Measurements from ENCODE around the gene MROH2B. TPM values are rescaled to one million over a fixed set of nuclear protein-coding genes. Genes with fewer than 3 reads are reported as not detected.

MROH2B gene
- not detected for total RNA-seq

- Mint-ChIP-seq H3K4me1 (no peaks in the 10 kb centered on the region), H3K36me3 (no peaks in the 10 kb centered on the region)
These were observed at the start of gene MROH2B for GRCh38 chr5:41071242-41071641. Gene MROH2B (minus strand): TSS chr5:41071342. CDS start chr5:41070852, 490 bp downstream.

DNA sequence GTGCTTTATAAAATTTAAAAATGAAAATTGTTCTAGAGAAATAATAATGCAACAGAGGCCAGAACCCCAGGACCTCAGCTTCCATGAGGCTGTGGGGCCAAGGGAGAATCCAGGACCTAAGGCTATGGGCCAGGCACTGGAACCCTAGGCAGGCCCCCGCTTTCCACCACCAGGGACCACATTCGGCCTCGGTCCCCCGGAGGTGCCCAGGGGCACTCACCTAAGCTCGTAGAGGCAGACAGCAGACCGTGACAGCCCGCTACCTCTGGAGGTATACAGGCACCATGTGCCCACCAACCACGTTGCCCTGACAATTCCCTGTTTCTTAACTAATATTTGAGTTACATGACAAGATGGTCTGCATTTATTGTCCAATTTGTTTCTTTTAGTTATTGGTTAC, 49.5 kb upstream of the MROH2B start:
- Mint-ChIP-seq H3K36me3 (no peaks in the 10 kb centered on the region), H3K27me3 (no peaks in the 10 kb centered on the region), H3K27ac (no peak overlapping the region), H3K4me3 (no peak overlapping the region), H3K4me1 (no peaks in the 10 kb centered on the region), H3K9me3 (no peaks in the 10 kb centered on the region)
- DNase-seq: no peak

More at GRCh38 chr5:41071242-41071641, at the start of gene MROH2B:
- Mint-ChIP-seq H3K27me3 (no peaks in the 10 kb centered on the region), H3K27ac (no peak within 1 kb of the TSS), H3K9me3 (peaks cover 1% of the 10 kb centered on the region), H3K4me3 (no peak within 1 kb of the TSS)
- no peak for DNase-seq

- no peak for DNase-seq
- H3K9me3 Mint-ChIP-seq: no peaks in the 10 kb centered on the region
- H3K4me1 Mint-ChIP-seq: no peaks in the 10 kb centered on the region
- no peak overlapping the region for H3K27ac Mint-ChIP-seq
- H3K4me3 Mint-ChIP-seq: no peak overlapping the region
- no peaks in the 10 kb centered on the region for H3K27me3 Mint-ChIP-seq
- H3K36me3 Mint-ChIP-seq: no peaks in the 10 kb centered on the region
These were observed 47.0 kb upstream of the MROH2B start for GRCh38 chr5:41118177-41118576.

DNA sequence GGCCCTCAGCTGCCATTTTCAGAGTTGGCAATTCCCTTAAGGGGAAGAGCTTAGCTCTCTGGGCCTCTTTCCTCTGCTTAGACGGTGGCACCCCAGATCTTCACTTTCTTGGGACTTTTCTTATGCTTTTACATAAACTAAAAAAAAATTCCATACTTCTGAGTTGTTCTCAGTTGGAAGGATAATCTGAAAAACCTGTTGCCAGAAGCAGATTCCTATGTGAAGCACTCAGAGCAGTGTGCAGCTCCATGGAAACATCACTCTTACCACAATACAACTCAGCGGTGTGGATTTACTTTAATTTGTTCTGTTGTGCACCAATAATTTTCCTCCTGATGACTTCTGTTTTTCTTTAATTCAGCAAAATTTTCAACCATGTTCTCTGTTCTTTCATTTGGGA, 44.1 kb upstream of the MROH2B start:
- no peaks in the 10 kb centered on the region for H3K9me3 Mint-ChIP-seq
- no peak overlapping the region for H3K4me3 Mint-ChIP-seq
- H3K36me3 Mint-ChIP-seq: no peaks in the 10 kb centered on the region
- no peaks in the 10 kb centered on the region for H3K27me3 Mint-ChIP-seq
- H3K27ac Mint-ChIP-seq: no peak overlapping the region
- H3K4me1 Mint-ChIP-seq: no peaks in the 10 kb centered on the region
- no peak for DNase-seq

- H3K36me3 Mint-ChIP-seq: no peaks in the 10 kb centered on the region
- no peaks in the 10 kb centered on the region for H3K27me3 Mint-ChIP-seq
- H3K4me3 Mint-ChIP-seq: no peak overlapping the region
- no peaks in the 10 kb centered on the region for H3K9me3 Mint-ChIP-seq
- no peaks in the 10 kb centered on the region for H3K4me1 Mint-ChIP-seq
- no peak overlapping the region for H3K27ac Mint-ChIP-seq
- no peak for DNase-seq
These were observed 41.6 kb upstream of the MROH2B start for GRCh38 chr5:41112486-41113455.

DNA sequence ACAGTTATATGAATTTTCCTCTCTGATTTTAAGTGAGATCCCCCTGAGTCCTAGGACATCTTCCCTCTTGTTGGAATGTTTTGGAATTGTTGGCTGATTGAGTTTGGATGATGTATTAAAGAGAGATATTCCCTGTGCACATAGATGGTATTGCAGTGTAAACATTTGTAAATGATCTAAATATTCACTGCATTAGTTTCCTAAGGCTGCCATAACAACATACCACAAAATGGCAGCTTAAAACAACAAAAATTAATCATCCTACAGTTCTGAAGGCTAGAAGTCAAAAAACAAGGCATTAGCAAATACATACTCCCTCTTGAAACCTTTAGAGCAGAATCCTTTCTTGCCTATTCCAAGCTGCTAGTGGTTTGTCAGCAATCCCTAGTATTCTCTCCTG, 38.0 kb upstream of the MROH2B start:
- Mint-ChIP-seq H3K4me1 (no peaks in the 10 kb centered on the region), H3K27me3 (no peaks in the 10 kb centered on the region), H3K4me3 (no peak overlapping the region), H3K27ac (no peak overlapping the region), H3K9me3 (no peaks in the 10 kb centered on the region), H3K36me3 (no peaks in the 10 kb centered on the region)
- DNase-seq: no peak

- H3K27ac Mint-ChIP-seq: no peak overlapping the region
- no peaks in the 10 kb centered on the region for H3K4me1 Mint-ChIP-seq
- H3K36me3 Mint-ChIP-seq: no peaks in the 10 kb centered on the region
- DNase-seq: no peak
- H3K4me3 Mint-ChIP-seq: no peak overlapping the region
- no peaks in the 10 kb centered on the region for H3K27me3 Mint-ChIP-seq
- H3K9me3 Mint-ChIP-seq: no peaks in the 10 kb centered on the region
These were observed 31.2 kb upstream of the MROH2B start for GRCh38 chr5:41102341-41102740.

DNA sequence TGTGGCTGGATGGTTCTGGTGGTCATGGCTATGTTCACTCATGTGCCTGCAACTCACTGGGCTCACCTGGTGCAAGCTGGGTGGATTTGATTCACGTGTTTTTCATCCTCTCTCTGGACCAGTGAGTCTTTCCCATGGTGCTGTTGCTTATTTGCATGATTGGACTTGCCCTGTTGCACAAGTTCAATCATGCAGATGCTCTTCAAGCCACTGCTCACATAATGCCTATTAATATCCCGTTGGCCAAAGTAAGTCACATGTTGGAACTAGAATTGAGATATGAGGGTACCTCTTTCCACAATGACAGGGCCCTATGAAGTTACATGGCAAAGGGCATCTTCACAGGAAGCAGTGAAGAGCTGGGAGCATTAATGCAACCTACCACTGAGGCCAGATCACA, 26.5 kb upstream of the MROH2B start:
- H3K9me3 Mint-ChIP-seq: no peaks in the 10 kb centered on the region
- no peaks in the 10 kb centered on the region for H3K4me1 Mint-ChIP-seq

DNA sequence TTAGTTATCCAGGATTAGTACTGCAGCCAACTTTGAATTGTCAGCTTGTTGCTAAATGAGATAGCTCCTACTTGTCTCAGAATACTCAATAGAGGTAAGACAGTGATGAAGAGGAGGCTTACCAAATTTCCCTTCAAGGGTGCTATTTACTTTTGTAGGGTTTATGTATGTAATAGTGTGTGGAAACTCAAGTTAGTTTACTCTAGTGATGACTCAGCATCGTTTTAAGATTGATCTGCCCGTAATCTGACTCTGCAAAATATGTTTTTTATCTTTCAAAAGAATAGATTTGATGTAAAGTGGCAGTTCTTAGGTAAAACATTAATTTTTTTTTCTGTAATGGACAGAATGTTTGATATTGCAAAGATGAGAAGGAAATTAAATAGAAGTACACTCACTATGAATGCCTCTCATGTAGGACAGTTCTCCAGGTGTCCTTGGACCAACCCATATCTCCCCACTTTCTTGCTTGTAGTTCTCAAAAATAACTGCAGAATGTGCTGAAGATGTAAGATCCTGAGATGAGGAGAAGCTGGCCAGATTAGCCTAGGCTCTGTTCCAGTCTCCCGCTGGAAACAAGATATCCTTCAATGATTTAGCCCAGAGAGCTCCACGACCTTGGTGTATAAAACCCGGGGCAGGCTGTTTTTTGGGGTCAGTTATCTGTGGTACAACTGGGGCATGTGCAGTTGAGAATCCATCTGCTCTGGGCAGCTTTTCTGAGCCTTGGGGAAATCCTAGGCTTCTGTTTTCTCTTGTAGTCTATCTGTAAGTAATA, 24.4 kb upstream of the MROH2B start:
- no peak overlapping the region for H3K27ac Mint-ChIP-seq

More for the DNA sequence above, 26.5 kb upstream of the MROH2B start:
- Mint-ChIP-seq H3K36me3 (no peaks in the 10 kb centered on the region), H3K4me3 (no peak overlapping the region), H3K27ac (no peak overlapping the region), H3K27me3 (no peaks in the 10 kb centered on the region)
- DNase-seq: no peak

DNA sequence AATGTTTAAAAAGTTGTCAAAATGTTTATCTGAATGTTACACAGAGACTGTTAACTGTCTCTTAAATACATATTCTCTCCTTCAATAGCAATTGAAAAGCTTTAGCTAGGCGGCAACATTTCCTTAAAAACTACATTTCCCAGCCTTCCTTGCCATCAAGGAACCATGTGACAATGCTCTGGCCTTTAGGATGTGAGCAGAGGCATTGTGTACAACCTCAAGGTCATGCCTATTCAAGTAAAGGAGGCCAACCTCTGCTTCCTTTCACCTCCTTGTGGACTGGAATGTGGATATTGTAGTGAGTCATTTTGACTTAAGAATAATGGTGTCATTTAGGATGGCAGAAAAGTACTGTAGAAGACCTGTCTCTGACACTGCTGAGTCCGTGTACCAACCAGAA, 23.7 kb upstream of the MROH2B start:
- H3K9me3 Mint-ChIP-seq: peaks cover 4% of the 10 kb centered on the region
- no peaks in the 10 kb centered on the region for H3K4me1 Mint-ChIP-seq
- no peak overlapping the region for H3K4me3 Mint-ChIP-seq
- no peak for DNase-seq
- no peaks in the 10 kb centered on the region for H3K27me3 Mint-ChIP-seq
- no peaks in the 10 kb centered on the region for H3K36me3 Mint-ChIP-seq
- no peak overlapping the region for H3K27ac Mint-ChIP-seq

More for the DNA sequence above, 24.4 kb upstream of the MROH2B start:
- no peaks in the 10 kb centered on the region for H3K27me3 Mint-ChIP-seq
- H3K4me3 Mint-ChIP-seq: no peak overlapping the region
- H3K4me1 Mint-ChIP-seq: no peaks in the 10 kb centered on the region
- no peaks in the 10 kb centered on the region for H3K36me3 Mint-ChIP-seq
- peaks cover 4% of the 10 kb centered on the region for H3K9me3 Mint-ChIP-seq
- DNase-seq: no peak

DNA sequence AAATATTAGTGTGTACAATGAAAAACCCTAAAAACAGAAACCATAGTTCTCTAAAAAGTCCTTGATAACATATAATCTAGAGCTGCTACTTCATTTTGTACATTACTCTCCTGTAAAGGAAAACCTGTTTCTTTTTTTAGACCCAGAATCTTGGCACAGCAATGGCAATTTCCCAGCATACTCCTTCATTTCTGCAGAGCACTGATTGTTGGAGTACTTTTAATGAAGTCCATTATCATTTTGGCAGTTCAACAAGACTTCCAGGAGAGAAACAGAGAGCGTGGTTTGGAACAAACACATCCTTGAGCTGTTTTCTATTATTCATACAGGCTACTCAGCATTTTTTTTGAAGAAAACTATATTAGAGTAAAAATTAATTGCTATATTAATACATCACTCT, 22.7 kb upstream of the MROH2B start:
- Mint-ChIP-seq H3K36me3 (no peaks in the 10 kb centered on the region), H3K27me3 (no peaks in the 10 kb centered on the region), H3K4me1 (no peaks in the 10 kb centered on the region), H3K27ac (no peak overlapping the region), H3K9me3 (peaks cover 4% of the 10 kb centered on the region), H3K4me3 (no peak overlapping the region)
- no peak for DNase-seq

DNA sequence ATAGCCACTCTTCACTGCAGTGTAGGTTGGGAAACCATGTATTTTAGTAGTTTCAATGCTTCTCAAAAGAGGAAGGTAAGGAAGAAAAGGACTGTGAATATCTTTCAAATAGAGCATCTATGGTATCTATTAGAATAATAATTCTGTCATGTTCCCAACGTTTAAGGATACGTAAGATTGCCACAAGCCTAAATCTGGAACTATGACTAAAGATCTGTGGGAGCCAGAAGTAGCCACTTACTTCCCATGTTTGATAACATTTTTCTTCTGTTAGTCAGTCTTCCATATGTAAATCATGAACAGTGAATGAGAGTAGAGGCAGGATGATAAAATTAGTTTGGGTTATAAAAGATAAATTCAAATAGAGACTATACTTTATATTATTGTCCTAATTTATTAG, 16.3 kb upstream of the MROH2B start:
- no peaks in the 10 kb centered on the region for H3K27me3 Mint-ChIP-seq
- no peak for DNase-seq
- H3K27ac Mint-ChIP-seq: no peak overlapping the region
- H3K4me1 Mint-ChIP-seq: no peaks in the 10 kb centered on the region
- H3K9me3 Mint-ChIP-seq: peaks cover 4% of the 10 kb centered on the region
- H3K4me3 Mint-ChIP-seq: no peak overlapping the region
- no peaks in the 10 kb centered on the region for H3K36me3 Mint-ChIP-seq

DNA sequence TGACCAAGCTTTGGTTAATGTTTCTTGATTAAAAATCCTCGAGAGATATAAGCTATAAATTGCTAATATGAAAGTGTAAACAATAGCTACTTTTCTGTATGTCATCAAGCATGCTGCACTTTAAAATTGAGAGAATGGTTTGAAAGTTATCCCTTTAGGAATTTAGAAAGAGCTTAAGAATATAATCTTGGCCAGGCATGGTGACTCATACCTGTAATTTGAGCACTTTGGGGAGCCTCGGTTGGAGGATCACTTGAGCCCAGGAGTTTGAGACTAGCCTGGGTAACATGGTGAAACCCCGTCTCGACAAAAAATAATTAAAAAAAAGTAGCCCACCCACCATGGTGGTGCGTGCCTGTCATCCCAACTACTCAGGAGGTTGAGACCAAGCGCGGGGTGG, 12.2 kb upstream of the MROH2B start:
- Mint-ChIP-seq H3K36me3 (no peaks in the 10 kb centered on the region), H3K9me3 (peaks cover 6% of the 10 kb centered on the region), H3K27me3 (no peaks in the 10 kb centered on the region), H3K27ac (no peak overlapping the region), H3K4me1 (no peaks in the 10 kb centered on the region), H3K4me3 (no peak overlapping the region)
- no peak for DNase-seq

DNA sequence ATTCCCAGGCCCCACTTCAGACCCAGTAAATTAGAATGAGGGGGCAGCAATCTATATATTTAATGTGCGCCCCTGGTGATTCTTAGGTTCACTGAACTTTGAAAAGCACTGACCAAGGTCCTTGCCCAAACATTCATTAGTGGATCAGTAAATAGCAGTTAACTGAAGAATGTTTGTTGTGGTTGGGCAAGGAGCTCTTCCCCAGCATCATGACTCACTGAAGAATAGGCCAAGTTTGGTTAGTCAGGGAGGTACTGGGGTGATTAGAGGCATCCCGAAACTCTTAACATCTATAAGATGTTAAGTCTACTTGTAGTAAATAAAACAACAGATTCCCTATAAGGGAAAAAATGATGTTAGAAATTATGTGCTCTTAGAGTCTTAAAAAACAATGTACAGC, 833 bp upstream of the MROH2B start:
- Mint-ChIP-seq H3K27ac (no peak overlapping the region), H3K4me3 (no peak overlapping the region), H3K36me3 (no peaks in the 10 kb centered on the region), H3K4me1 (no peaks in the 10 kb centered on the region), H3K9me3 (peaks cover 4% of the 10 kb centered on the region), H3K27me3 (no peaks in the 10 kb centered on the region)
- DNase-seq: no peak

DNA sequence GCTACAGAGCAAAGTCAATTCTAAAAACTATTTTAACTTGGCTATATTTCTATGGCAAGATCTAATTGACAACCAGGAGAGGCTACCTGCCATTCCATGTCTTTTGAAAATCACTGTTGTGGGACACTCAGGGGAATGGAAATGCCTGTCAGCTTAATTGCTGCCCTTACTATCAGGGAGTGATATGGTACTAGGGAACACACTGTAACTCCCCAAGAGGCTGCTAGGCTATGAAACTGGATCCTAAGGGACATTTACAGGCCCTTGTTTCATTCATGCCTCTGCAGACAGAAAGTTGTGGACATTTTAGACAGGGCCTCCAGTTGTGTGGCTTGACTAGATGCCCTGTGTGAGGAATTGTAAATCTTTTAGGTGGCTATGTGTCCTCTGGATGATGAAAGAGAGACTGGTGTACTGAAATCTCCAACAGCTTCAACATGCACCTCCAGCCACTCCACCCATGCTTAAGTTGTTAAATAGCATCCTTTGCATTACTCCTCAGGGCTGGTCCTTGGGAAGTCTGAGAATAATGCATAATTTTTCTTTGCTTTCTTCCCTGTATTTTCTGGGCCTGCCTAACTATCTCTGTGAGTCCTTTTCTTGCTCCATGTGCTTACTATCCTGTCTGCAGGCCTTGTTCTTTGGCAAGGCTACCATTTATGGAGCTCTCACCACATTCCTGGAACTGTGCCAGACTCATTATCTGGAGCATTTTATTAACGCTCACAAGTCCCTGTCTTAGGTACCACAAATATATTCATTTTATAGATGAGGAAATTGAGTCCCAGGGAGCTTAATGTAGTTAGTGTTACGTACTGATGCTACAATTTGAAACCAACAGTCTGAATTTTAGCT, 3.2 kb downstream of the MROH2B start:
- Mint-ChIP-seq H3K36me3 (no peaks in the 10 kb centered on the region), H3K4me3 (no peak overlapping the region), H3K4me1 (peaks cover 2% of the 10 kb centered on the region), H3K27ac (no peak overlapping the region), H3K9me3 (no peaks in the 10 kb centered on the region), H3K27me3 (no peaks in the 10 kb centered on the region)
- no peak for DNase-seq
